GM10266 (cell line): Measurements from ENCODE around the gene ADAP2.

ENCODE experiments used
- DNase-seq: peaks from one replicate; pipeline ENCODE4 v3.0.0; 2012; ENCODE audit errors: extremely low spot score
- CTCF ChIP-seq: IDR thresholded peaks from 2 replicates; pipeline ENCODE4 v1.5.1; 2012; ENCODE audit warnings: mild to moderate bottlenecking, low read depth; ENCODE audit not compliant: control insufficient read depth, insufficient read depth; ENCODE audit errors: missing control alignments

The ADAP2 gene

GRCh38 chr17:30981531-30982519, 60.1 kb downstream of the ADAP2 start:
- no peak for TF ChIP-seq CTCF
- no peak for DNase-seq

GRCh38 chr17:30982855-30983254, 61.1 kb downstream of the ADAP2 start:
- no peak for DNase-seq

DNA sequence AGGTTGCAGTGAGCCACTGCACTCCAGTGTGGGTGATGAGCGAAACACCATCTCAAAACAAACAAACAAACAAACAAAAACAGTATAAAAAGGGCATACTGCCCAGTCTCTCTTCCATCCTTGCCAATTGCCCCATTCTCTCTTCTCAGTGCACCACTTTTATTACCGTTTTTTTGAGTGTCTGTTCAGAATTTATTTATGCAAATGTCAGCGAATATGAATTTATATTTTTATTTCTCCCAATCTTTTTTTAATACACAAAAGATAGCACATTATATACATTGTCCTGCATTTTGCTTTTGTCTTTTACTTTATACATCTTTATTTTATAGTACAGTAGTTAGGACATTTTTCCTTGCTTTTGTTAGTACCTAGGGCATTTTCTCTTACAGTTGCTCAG, 68.7 kb downstream of the ADAP2 start:
- no peak for DNase-seq
- TF ChIP-seq CTCF = no peak

More at GRCh38 chr17:30982855-30983254, 61.1 kb downstream of the ADAP2 start:
- no peak for TF ChIP-seq CTCF

- DNase-seq = no peak
- TF ChIP-seq CTCF = no peak
Measured at GRCh38 chr17:30992551-30992950, 70.8 kb downstream of the ADAP2 start.

DNA sequence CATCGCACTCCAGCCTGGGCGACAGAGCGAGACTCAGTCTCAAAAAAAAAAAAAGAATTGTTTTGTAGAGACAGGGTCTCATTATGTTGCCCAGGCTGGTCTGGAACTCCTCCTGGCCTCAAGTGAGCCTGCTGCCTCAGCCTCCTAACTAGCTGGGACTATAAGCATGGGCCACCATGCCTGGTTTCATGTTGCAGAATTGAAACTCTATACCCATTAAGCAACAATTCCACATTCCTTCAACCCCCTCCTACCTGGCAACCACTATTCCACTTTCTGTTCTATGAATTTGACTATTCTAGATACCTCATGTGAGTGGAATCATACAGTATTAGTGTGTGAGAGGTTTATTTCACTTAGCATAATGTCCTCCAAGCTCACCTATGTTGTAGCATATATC, 73.6 kb downstream of the ADAP2 start:
- no peak for DNase-seq
- TF ChIP-seq CTCF = no peak

DNA sequence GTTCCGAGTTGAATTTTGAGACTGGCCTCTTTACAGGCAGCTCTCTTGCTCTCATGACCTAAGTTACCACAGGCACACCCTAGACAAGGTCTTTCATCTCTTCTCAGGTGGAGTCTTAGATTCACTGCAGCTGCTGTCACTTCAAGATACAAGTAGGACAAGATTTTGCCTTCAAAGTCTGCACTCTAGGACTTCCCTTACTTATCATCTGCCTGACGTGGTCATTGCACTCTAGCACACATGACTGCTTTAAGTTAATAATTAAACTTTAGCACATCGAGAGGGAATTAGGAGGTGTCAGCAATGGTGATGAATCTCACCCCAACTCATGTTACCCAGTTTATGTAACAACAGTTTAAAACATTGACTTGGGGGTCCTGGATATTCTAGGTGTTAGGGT, 74.7 kb downstream of the ADAP2 start:
- TF ChIP-seq CTCF = no peak
- DNase-seq = no peak

GRCh38 chr17:30997270-30997669, 75.5 kb downstream of the ADAP2 start:
- DNase-seq = no peak
- TF ChIP-seq CTCF = no peak
